Testis (tissue), 2 donors: Measurements from ENCODE around the gene LIMA1.

Source experiments
- POLR2A ChIP-seq: fragments of 450-650 bp; IDR thresholded peaks from one replicate; pipeline ENCODE4 v1.6.1; 2017; ENCODE audit warnings: antibody characterized with exemption, mild to moderate bottlenecking, moderate library complexity
- TF ChIP-seq, protein P1 (sequence below), 3 experiments: fragments of 450-650 bp in 2 of 3; fragments of 200-600 bp in 1 of 3; sonication (generic) in 1 of 3; IDR thresholded peaks; one replicate each; pipeline ENCODE4 v1.5.1; 2016 to 2019; ENCODE audit warnings: antibody characterized with exemption in 3 of 3, mild to moderate bottlenecking in 2 of 3, moderate library complexity in 1 of 3

DNA sequence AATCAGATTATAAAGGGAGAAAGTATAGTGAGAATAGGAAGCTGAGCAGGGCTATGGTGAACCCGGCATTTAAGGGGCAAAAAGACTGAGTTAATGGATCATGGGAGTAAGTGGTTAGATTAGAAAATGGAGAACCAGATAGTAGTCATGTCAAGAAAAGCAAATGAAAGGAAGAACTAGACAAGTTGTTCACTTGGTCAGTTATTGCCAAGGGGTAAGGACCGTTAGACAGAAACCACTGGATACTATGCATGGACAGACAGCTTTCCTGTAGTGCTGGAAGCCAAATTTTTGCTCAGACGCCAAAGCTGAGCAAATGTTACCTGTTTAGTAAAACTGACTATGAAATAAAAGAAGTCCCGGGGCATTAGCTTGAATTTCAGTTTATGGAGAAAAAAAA is 3.8 kb downstream of the LIMA1 start:
- TF ChIP-seq, protein P1, sequence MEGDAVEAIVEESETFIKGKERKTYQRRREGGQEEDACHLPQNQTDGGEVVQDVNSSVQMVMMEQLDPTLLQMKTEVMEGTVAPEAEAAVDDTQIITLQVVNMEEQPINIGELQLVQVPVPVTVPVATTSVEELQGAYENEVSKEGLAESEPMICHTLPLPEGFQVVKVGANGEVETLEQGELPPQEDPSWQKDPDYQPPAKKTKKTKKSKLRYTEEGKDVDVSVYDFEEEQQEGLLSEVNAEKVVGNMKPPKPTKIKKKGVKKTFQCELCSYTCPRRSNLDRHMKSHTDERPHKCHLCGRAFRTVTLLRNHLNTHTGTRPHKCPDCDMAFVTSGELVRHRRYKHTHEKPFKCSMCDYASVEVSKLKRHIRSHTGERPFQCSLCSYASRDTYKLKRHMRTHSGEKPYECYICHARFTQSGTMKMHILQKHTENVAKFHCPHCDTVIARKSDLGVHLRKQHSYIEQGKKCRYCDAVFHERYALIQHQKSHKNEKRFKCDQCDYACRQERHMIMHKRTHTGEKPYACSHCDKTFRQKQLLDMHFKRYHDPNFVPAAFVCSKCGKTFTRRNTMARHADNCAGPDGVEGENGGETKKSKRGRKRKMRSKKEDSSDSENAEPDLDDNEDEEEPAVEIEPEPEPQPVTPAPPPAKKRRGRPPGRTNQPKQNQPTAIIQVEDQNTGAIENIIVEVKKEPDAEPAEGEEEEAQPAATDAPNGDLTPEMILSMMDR (IDR thresholded peaks at IDR 0.05) = no peak
- TF ChIP-seq POLR2A = no peak
